Activated gamma-delta T cell (primary cell): Measurements from ENCODE around the gene PPP1CA.
"Not testable (repeated sequence)": the region's sequence is repeated elsewhere in the genome, so short reads cannot be mapped to it uniquely, and the experiment has no call there.

Experiments used
- DNase-seq: peaks from one replicate; lab custom pipeline; 2025; lab: John Stamatoyannopoulos, UW

PPP1CA gene

DNA sequence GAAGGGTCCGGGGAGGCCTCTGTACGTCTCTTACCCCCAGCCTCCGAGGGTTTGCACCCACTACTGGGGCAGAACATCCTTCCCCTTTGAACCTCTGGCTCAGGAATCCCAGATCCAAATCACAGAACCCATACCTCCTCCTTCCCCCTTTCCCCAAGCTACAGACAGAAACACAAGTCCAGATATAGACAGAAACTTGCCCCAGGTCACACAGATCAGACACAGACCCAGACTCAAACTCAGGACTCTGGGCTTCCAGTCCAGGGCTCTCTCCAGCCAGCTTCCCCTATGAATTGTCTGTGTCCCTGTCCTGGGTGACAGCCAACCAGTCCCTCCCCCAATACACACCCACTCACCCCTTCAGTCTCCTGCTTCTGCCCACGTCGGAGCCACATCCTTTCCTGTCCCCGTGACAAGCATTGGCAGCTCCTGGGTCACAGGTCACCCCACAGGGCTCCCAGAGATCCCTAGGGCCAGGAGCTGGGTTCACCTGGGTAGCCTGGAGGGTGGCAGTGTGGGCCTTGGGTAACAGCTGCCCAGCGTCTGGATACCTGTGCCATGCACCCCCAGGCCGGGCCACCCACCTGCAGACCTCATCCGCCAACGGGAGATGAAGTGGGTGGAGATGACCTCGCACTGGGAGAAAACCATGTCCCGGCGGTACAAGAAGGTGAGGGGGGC is 3.0 kb upstream of the PPP1CA start:
- no peak for DNase-seq

DNA sequence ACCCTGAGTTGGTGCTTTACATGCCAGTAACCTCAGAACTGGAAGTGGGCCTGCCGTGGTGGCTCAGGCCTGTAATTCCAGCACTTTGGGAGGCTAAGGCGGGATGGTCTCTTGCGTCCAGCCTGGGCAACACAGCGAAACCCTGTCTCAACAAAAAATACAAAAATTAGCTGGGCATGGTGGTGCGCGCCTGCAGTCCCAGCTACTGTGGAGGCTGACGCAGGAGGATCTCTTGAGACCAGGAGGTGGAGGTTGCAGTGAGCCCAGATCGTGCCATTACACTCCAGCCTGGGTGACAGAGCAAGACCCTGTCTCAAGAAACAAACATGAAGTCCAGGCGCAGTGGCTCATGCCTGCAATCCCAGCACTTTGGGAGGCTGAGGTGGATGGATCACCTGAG is 1.4 kb upstream of the PPP1CA start:
- DNase-seq: not testable (repeated sequence)

DNA sequence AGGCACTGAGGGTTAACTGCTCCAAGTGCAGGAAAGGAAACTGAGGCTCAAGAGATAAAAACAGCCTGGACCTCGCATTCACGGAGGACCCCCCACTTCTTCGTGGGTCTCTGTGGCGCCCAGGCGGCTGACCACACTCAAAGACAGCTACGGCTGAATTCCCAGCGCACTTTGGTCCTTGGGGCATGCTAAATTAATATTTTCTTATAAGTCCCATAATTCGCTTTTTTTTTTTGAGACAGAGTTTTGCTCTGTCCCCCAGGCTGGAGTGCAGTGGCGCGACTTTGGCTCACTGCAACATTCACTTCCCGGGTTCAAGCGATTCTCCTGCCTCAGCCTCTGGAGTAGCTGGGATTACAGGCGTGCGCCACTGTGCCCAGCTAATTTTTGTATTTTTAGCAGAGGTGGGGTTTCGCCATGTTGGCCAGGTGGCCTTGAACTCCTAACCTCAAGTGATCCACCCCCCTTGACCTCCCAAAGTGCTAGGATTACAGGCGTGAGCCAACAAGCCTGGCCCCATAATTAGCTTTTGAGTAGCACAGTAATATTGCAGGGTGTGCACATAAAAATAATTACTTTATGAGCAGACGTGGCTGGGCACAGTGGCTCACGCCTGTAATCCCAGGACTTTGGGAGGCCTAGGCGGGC is 658 bp upstream of the PPP1CA start:
- not testable (repeated sequence) for DNase-seq

DNA sequence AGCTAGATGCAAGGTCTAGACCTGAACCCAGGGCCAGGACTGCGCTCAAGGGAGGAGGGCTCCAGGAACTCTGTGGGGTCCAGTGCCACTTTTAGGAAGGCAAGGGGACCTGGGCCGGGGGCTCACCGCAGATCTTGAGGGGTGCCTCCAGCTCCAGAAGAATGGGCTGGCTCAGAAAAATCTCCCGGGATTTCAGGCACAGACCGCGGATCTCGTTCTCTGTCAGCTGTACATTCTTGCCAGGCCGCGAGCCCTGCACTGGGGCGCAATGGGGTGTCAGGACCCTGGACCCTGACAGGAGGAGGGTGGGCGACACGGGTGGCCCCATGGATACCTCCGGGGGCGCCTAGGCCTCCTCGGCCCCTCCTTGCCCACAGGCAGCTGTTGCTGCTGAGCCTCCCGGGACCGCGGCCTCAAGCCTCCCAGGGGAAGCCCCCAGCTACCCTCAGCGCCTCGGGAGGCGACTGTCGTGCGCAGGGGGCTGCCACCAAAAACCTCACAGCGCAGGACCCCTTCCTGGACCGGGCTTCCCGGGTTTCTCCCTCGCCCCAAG is 640 bp downstream of the PPP1CA start:
- DNase-seq: peak; percentile 55

DNA sequence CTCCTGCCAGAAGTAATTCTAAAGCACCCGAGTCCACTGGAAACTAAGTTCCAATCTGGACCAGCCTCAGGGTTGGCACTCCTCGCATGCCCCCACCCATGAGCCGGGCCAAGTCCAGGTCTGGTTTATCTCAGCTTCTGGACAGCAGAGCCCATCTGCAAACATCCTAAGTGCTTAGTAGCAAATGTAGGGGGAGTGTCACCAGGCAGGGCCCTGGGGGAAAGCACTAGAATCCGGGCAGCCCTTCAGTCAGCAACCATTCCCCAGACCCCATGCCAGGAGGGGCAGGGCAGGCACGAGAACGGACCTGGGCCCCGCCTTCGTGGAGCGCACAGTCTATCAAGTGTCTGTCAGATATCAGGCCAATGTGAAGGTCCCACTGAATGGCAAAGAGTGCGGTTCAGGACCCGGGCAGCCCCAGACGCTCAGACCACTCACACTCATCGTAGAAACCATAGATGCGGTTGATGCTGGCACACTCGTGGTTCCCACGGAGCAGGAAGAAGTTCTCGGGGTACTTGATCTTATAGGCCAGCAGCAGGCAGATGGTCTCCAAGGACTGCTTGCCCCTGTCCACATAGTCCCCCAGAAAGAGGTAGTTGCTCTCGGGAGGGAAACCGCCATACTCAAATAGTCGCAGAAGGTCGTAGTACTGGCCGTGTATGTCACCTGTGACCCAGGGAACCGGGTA is 1.3 kb downstream of the PPP1CA start:
- DNase-seq: no peak

DNA sequence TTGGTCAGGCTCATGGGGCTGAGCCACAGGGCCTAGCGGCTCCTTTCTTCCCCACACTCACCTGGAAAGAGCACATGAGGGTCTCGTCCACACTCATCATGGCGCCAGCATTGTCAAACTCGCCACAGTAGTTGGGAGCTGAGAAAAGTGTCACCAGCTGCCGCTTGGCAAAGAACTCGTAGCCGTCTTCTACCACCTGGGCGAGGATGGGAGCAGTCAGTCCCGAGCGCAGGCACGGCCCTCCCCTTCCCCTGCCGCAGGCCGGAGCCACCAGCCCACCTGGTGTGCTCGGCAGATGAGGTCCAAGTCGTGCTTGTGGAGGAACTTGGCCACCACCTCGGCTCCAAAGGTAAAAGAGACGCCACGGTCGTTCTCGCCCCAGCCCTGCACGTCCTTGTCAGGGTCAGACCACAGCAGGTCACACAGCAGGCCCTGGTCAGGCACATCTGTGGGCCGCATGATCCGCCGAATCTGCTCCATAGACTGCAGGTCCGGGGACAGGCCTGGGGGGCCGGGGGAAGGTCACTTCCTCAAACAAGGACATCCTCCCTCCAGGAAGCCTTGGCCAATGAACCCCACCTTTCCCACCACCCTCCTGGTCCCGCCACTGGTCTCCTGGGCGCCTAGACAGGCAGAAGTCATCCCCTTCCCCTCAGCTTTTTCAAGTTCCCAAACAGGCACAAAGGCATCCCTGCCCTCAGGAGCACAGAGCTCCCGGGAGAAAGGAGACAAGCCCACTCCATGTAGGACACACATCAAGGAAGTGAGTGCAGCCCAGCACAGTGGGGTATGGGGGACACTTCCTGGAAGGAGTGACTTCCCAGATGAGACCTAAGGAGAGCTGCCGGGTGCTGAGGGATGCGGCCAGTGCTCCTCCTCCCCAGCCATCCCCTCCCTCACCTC is 2.7 kb downstream of the PPP1CA start:
- no peak for DNase-seq

DNA sequence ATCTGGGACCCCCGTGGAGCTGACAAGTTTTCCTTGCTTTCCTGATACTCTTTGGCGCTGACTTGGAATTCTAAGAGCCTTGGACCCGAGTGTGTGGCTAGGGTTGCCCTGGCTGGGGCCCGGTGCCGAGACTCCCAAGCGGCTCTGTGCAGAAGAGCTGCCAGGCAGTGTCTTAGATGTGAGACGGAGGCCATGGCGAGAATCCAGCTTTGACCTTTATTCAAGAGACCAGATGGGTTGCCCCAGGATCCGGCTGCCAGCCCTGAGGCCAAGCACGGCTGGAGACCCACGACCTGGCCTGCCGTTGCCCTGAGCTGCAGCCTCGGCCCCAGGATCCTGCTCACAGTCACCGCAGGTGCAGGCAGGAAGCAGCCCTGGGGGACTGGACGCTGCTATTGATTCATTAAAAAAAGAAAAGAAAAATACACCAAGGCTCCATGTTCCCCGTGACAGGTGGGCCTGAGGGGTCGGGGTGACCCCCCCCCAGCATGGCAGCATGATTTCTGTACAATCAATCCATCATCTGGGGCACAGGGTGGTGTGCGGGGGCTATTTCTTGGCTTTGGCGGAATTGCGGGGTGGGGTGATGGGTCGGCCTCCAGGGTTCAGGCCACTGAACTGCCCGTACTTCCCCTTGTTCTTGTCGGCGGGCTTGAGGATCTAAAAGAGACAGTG is 3.5 kb downstream of the PPP1CA start:
- DNase-seq: no peak

DNA sequence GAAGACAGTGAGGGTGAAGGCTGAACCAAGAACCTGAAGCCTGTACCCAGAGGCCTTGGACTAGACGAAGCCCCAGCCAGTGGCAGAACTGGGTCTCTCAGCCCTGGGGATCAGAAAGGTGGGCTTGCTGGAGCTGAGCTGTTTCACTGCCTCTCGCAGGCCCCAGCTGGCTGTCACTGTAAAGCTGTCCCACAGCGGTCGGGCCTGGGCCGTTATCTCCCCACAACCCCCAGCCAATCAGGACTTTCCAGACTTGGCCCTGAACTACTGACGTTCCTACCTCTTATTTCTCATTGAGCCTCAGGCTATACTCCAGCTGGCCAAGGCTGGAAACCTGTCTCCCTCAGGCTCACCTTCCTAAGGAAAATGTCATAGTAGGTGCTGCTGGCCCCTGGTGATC is 4.1 kb downstream of the PPP1CA start:
- DNase-seq: no peak

DNA sequence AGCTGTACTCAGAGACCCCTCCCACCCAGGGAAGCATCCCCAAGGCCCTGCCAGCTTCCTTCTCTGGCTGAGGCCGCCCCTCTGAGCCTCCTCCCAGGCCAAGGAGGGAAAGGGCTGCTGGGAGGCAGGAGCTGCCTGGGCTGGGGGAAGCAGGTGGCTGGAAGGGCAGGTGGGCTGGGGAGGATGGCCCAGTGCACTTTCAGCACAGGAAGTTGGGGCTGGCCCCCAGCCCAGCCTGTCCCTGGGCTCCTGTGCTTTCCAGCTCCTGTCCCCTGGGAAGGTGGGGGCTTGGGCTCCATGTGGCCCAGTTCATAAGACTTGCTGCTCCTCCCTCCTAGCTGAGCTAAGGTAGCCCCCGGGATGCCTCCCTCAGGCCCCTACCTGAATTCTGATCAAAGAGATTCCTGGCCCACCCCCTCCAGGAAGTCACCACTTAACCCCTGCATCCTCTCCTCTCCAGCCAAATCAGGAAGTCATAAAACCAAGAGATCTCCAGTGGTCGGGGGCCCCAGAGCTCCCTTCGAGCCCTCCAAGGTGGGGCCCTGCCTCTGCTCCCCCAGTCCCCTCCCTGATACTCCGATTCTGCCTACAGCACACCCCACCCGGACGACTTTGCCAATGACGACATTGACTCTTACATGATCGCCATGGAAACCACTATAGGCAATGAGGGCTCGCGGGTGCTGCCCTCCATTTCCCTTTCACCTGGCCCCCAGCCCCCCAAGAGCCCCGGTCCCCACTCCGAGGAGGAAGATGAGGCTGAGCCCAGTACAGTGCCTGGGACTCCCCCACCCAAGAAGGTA is 4.9 kb downstream of the PPP1CA start:
- no peak for DNase-seq

DNA sequence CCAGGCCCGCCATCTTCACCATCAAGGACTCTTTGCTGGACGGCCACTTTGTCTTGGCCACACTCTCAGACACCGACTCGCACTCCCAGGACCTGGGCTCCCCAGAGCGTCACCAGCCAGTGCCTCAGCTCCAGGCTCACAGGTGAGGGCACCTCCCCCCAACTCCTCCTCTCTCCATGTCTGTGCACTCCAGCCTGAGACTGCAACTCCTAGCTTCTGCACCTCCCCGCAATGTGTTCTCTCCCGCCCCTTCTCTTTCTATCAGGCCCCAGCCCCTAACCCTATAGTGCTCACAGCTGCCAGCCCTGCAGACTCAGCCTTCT is 5.4 kb downstream of the PPP1CA start:
- DNase-seq: no peak

DNA sequence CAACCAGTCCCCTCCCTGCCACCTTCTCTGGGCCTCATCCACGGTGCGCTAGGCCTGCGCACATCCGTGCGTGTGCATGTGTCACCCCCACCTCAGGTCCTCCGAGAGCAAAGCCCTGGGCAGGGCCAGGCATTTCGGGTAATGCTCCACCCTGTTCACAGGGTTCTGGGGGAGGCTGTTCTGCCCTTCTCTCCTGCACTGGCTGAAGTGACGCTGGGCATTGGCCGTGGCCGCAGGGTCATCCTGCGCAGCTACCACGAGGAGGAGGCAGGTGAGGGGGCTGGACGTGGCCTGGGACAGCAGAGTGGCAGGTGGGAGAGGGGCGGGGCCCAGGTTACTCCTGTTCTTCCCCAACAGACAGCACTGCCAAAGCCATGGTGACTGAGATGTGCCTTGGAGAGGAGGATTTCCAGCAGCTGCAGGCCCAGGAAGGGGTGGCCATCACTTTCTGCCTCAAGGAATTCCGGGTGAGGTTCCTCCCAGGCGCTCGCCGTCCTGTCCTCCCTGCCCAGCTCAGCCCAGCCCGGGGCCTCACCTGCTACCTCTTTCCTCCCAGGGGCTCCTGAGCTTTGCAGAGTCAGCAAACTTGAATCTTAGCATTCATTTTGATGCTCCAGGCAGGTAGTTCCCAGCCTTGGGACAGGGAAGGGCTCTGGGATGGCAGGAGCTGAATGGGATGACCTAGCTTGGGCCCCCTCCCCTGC is 6.0 kb downstream of the PPP1CA start:
- DNase-seq: no peak

DNA sequence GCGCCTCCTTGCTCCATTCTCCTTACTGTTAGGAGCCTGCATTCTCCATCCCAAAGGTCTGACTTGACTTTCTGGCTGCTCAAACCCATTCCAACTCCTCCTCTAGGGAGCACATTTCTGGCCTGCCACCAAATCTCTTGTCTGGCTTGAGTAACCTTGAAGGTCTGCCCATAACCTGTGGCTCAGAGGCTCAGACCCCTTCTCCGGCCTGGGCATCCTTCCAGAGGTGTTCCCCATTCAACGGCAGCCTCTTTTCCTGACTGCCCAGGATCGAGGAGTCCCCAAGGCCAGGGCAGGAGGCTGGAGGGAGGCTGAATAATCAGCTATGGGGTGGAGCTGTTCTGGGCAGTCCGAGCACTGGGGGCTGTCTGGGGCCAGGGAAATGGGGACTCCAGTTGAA is 7.7 kb downstream of the PPP1CA start:
- no peak for DNase-seq

DNA sequence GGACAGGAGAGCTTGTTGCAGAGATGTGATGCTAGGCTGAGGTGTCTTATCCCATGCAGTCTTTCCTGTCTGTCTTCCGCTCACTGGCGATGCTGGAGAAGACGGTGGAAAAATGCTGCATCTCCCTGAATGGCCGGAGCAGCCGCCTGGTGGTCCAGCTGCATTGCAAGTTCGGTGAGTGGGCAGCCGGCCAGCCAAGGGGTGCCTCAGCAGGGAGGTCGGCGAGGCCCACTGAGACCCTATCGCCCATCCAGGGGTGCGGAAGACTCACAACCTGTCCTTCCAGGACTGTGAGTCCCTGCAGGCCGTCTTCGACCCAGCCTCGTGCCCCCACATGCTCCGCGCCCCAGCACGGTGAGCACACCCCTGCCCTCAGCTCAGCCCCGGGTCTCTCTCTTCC is 8.2 kb downstream of the PPP1CA start:
- no peak for DNase-seq

DNA sequence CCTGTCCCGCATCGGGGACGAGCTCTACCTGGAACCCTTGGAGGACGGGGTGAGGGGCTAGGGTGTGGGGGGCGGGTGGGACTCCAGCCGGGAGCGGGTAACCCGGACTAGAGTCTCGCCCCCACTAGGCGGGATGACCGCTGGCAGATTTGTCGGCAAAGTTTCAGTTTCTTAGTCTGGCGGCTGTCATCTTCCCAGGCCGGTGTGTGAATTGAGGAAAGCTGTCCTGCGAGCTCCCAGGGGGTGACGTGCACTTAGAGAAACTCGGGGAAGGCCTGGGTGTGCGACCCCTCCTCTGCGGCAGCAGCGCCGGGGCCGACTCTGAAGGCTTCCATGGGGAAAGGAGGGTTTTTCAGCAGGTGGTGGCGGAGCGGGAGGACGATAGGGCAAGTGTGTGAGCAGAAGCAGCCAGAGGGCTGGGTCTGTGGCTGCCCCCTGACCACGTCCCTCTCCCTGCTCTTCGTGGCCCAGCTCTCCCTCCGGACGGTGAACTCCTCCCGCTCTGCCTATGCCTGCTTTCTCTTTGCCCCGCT is 9.4 kb downstream of the PPP1CA start:
- no peak for DNase-seq

DNA sequence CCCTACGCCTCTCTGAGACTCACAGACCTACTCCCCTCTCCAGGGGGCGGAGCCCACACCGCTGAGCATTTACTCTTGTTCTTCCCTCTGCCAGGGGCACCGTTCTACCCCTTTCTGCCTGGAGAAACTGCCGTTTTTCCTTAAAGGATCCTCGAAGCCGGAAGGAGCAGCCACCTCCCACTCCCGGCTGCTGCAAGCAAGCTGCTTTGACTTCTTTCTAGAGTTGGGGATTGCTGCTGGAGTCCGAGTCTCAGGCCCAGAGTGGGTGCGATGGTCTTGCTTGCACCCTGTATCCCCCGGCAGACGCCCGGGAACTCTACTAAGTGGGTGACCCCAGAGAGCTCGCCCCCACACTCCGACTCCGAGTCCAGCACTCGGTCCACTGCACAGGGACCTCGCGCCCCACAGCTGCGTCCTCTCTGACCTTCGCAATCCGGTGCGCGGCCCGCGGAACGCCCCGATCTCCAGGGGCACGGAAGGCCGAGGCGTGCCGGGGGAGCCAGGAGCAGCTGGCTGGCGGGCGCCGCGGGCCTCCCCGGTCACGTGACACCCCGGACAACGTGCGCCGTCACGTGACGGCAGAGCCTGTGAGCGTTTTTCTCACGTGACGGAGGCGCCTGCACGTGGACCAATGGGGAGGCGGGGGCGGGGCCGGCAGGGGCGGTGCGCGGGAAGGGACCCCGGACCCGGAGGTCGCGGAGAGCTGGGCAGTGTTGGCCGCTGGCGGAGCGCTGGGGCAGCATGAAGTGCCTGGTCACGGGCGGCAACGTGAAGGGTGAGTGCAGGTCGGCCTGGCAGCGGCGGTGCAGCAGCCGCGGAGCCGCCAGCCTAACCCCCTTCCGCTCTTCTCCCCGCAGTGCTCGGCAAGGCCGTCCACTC is 10.1 kb downstream of the PPP1CA start, which contains the start of gene RAD9A:
TSS of gene RAD9A (plus strand) at position 683 of the 879 bp plus-strand sequence. CDS start at position 742, 59 bp downstream.
- DNase-seq: peak; percentile 94

DNA sequence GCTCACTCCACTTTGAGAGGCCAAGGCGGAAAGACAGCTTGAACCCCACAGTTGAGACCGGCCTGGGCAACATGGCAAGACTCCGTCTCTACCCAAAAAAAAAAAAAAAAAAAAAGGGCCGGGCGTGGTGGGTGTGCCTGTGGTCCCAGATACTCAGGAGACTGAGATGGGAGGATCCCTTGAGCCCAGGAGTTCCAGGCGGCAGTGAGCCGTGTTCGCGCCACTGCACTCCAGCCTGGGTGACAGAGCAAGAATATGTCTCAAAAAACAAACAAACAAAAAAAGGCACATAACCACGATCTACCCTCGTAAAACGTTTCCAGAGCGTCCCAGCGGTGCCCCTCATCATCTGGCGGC is 10.7 kb downstream of the PPP1CA start:
- DNase-seq: no peak

DNA sequence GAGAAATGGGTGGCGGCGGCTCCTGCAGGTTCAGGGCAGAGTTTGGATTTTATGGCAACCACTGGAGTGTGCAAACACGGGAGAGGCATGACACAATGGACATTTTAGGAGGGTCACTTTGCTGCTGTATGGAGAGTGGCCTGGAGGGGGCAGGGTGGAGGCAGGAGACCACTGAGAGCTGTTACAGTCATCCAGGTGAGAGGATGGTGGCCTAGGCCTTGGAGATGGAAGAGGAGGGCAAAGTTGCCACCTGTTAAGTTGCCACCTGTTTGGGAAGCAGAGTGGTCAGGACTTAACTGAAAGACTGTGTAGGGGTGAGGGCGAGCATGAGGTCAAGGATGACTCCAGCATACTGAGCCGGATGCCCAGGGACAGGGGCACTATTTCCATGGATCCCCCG is 12.2 kb downstream of the PPP1CA start:
- DNase-seq: no peak

DNA sequence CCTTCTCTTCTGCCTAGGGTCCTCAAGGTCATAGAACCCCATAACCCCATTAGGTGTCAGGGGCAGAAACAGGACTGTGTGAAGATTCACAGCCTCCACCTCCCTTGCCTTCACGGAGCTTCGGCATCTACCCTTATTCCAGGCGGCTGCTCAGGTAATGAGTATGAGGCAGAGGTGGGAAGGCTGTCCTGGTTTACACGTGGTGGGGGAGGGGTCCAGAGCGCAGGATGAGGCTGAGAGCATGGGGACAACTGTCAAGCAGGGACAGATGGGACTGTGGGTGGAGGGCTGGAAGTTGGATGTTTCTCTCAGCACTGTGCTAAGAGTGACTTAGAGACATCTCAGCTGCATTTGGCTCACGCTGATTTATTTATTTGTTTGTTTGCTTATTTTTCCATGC is 14.1 kb downstream of the PPP1CA start:
- no peak for DNase-seq

DNA sequence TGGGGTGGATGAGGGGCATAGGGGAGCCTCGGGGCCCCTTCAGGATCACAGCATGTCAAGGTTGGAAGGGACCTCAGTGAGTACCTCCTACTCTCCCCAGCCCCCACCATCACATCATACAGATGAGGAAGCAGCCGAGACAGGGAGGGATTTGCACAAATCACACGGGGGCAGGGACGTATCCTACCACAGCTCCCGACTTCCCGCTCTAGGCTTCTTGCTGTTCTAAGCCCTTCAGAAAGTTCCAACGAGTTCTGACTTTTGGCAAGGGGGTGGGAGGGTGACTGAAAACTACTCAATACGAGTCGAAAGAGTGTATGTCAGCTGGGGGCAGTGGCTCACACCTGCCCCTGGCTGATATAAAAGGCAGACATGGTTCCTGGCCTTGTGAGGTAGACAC is 14.6 kb downstream of the PPP1CA start:
- no peak for DNase-seq
